IMR-90 (cell line): ENCODE data around the gene ALDH3B2.
"Not testable (repeated sequence)": the region's sequence is repeated elsewhere in the genome, so short reads cannot be mapped to it uniquely, and the experiment has no call there.

Source experiments
- BHLHE40 ChIP-seq: fragments of 150-350 bp; IDR thresholded peaks from 2 replicates; pipeline ENCODE4 v1.6.1; 2016; ENCODE audit warnings: mild to moderate bottlenecking, low read depth, low read length
- CTCF ChIP-seq: conservative IDR thresholded peaks from 2 replicates; pipeline ENCODE4 v1.5.1; 2012; ENCODE audit warnings: mild to moderate bottlenecking, low read depth, low read length, improper control_type of control experiment
- POLR2A ChIP-seq: IDR thresholded peaks from 2 replicates; pipeline ENCODE4 v1.6.1; 2012; ENCODE audit warnings: mild to moderate bottlenecking, low read depth, low read length
- RCOR1 ChIP-seq: IDR thresholded peaks from 2 replicates; pipeline ENCODE4 v1.6.1; 2012; ENCODE audit warnings: mild to moderate bottlenecking, low read length, improper control_type of control experiment; ENCODE audit not compliant: insufficient replicate concordance
- RFX5 ChIP-seq: IDR thresholded peaks from 2 replicates; pipeline ENCODE4 v1.8.0; 2012; ENCODE audit warnings: low read depth, mild to moderate bottlenecking, low read length, moderate library complexity
- SMC3 ChIP-seq: fragments of 150-350 bp; IDR thresholded peaks from 2 replicates; pipeline ENCODE4 v1.6.1; 2016; ENCODE audit warnings: low read depth, mild to moderate bottlenecking, antibody characterized with exemption, low read length, moderate library complexity
- USF2 ChIP-seq: fragments of 150-350 bp; IDR thresholded peaks from 2 replicates; pipeline ENCODE4 v1.6.1; 2017; ENCODE audit warnings: mild to moderate bottlenecking, antibody characterized with exemption, low read length, low read depth

- not testable (repeated sequence) for TF ChIP-seq POLR2A, CTCF, SMC3, USF2, BHLHE40, RFX5, RCOR1
Observed at GRCh38 chr11:67660752-67661151, 13.7 kb downstream of the ALDH3B2 start.
